Measurements from ENCODE around the gene TMEM217.

Gene TMEM217

DNA sequence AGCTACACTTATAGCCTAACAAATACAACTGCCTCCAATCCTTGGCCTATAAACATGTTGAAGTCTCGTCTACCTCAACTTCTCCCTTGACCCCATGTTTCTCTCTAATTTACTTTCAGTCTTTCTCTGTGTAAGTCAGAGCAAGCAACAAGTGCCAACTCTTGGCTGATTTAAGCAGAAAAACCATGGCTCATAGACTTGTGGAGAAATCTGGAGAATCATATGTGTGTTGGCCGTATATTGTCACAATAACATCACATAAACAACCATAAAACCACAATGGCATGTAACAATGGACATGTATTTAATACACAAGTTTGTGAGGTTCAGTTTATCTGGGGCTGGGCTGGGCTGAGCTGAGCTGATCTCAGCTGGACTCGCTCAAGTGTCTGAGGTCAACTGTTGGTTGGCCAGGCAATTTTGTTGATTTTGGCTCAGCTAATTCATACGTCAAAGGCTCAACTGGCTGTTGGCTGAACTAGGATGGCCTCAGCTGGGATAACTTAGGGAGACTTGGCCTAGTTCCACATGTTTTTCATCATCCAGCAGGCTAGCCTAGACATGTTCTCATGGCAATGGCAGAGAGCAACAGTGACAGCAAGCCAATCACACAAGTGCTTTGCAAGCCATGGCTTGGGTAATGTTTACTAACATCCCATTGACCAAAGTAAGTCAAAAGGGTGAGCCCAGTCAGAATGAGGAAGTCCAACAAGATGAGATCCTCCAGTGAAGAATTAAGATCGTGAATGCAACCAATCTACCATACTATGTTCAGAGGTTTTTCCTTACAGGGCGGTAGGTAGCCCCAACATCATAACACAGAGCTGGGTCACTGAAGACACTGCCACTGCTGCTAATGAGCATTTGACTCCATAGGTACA, 13.3 kb downstream of the TMEM217 start:
- DNase-seq (ENCODE audit: low read depth, low spot score), result peak; percentile 100

DNA sequence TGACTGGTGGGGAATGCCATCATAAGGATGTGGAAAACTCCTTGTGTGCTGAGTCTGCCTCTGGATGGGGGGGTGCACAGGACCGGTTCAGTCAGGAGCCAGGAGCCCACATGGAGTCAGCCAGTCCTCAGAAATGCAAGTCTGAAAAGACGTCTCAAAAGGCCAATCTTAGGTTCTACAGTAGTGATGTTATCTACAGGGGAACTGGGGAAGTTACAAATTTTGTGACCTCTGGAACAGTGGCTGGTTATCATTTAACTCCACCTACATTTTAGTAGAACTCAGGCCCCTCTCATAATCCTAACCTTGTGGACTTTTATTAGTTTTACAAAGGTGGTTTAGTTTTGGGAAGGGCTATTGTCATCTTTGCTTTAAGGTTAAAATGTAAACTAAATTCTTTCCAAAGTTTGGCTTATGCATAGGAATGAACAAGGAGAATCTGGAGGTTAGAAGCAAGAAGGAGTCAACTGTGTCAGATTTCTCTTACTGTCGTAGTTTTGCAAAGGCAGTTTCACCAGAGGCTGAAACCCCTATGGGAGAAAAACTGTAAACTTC, 14.1 kb downstream of the TMEM217 start:
- no peak for DNase-seq (ENCODE audit: low read depth, low spot score)

DNA sequence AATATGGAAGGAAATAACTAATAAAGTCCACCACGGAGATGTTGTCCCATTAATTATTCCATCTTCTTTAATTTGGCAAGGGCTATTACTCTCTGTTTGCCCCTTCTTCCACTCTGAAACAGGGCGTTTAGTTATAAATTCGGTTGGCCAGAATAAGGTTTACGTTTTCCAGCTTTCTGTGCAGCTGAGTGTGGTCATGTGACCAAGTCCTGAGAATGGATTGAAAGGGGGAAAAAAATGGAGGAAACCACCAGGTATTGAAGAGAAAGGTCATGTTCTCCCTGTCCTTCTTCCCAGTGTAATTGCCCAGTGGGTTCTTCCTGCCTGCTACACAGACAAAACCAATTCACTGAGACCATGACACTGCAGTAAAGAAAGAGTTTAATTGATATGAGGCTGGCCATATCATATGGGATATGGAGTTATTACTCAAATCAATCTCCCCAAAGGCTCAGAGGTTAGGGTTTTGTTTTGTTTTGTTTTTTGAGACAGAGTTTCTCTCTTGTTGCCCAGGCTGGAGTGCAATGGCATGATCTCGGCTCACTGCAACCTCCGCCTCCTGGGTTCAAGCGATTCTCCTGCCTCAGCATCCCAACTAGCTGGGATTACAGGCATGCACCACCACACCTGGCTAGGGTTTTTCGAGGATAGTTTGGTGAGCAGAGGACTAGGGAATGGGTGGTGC, 14.7 kb downstream of the TMEM217 start:
- DNase-seq (ENCODE audit: low read depth, low spot score), result no peak

DNA sequence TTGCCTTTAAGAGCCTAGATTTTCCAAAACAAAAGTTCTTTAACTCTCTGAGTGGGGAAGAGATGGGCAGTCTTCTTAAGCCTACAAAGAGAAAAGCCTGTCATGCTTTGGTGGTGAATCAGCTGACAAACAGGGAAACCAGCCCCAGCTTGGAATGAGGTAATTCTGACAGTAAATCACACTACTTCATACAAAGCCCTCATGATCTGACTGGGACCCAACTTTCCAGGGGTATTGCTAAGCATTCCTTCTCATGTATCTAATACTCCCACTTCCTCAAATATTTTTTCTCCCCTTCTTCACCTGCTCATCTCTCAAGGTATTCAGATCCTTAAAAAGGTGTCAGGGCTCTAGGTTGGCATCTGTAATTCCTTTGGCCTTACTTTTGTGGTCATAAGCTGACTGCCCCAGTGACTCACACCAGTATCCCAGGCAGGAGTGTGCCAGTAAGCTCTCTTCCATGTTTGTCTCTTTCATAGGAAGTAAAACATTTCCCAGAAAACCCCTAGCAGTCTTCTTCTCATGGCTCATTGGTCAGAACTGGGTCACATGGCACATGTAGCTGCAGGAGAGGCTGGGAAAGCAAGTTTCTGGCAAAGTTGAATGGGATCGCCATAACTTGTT, 15.4 kb downstream of the TMEM217 start:
- DNase-seq (ENCODE audit: low read depth, low spot score), result peak; percentile 66

DNA sequence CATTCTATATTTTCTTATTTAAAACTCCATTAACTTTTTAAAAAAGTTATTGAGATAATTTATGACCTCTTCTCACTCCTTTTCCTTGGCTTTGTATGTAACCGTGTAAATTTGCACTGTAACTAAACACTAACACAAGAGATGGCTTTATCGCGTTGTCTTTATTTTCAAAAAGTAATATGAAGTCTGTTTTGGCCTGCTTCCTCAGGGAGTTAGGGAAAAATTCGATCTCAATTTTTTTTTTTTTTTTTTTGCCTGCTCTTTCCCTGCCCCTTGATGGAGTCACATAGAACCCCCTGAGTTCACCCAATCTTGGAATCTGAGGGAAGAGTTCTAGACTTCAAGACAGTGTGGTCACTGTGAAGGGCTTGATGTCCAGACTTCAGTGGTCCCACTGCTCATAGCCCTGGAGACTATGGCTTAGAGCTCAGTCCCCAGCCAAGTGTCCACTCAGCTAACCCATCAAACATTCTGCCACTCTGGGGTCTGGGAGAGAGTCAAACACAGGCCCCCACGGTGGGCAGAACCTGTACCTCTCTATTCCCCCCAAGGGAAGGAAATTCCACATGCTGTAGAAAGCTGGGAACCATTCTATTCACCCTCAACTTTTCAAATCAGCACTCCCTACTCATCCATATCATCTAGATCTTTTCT, 16.0 kb downstream of the TMEM217 start:
- no peak for DNase-seq (ENCODE audit: low read depth, low spot score)

DNA sequence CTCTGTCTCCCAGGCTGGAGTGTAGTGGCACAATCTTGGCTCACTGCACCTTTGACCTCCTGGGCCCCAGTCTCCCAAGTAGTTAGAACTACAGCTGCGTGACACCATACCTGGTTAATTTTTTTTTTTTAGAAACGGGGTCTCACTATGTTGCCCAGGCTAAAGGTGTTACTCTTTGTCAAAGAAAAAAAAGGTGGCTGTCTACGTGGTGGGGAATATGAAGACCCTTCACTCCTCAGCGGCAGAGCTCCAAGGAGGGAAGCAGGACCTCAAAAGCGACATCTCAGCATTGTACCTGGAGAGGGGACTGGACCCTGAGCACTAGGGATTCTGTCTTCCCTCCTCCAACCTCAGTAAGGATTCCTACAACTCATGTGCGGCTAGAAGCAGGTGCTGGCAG, 16.8 kb downstream of the TMEM217 start:
- DNase-seq (ENCODE audit: low read depth, low spot score), result no peak

DNA sequence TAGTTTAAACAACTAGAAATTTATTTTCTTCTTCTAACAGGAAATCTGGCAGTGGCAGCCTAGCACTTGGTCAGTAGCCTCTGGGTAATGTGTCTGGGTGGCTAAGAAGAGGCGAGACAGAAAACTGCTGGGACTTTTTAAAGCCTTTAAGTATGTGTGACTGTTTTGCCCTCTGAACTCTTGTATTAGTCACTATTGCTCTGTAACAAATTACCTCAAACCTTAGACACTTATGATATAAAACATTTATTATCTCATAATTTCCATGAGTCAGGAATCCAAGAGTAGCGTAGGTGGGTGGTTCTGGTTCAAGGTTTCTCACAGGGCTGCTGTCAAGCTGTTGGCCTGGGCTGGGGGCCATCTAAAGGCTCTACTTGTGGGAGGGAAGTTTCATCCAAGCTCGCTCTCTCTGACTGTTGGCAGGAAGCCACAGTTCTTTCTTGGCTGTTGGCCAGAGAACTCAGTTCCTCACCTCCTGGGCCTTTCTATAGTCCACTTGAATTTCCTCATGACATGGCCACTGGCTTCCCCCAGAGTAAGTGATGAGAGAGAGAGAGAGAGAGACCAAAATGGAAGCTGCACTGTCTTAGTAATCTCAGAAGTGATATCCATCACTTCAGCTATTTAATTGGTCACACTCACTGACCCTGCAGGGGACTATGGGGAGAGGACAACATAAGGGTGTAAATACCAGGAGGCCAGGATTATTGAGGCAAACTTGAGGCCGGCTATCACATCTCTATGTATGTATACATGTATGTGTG, 17.8 kb downstream of the TMEM217 start:
- peak; percentile 89 for DNase-seq (ENCODE audit: low read depth, low spot score)

DNA sequence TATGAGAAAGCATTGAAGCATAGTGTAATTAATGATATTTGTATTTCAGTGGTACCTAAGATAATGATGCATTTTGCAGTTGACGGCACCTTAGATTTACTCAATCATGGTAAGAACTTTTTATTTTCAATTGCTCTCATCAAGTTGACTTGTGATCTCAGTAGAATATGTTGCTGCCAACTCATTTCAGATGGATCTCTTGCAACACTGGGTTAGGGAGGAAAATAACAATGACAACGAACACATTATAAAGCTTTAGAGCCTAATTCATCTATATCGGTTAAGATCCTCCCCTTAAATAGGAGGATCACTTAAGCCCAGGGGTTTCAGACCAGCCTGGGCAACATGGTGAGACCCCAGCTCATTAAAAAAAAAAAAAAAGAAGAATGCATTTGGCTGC, 18.4 kb downstream of the TMEM217 start:
- no peak for DNase-seq (ENCODE audit: low read depth, low spot score)

DNA sequence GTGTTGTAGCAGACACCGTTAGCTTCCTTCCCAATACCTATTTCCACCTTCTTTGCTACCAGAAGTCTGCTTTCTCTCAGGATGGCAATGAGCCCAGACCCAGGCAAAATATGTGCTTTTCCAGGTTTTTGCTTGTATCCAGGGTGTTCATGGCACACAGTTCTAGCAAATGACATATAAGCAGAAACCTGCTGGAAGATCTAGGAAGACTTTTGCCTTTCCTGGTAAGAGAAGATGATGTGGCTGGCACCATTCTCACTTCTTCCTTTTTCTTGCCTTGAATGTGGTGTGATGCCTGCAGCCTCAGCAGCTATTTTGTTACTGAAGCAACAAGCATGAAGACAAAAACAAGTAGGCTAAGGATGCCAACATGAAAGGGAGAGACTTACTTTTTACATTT, 19.6 kb downstream of the TMEM217 start:
- no peak for DNase-seq (ENCODE audit: low read depth, low spot score)

DNA sequence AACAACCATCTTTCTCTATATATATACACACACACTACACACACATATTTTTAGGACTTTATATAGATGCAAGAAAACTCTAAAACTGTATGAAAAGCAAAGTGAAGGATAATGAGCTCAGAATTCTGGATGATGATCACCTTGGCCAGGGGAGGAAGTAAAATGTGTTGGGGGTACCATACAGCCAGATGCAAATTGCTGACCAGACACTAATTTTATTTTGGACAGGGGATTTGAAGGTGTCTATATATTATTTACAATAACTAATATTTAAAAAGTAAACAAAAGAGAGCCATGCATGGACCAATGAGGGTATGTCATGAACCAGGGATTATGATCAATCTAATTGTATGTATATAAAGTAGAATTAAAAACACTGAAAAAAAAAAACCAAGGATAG, 20.2 kb downstream of the TMEM217 start:
- no peak for DNase-seq (ENCODE audit: low read depth, low spot score)

DNA sequence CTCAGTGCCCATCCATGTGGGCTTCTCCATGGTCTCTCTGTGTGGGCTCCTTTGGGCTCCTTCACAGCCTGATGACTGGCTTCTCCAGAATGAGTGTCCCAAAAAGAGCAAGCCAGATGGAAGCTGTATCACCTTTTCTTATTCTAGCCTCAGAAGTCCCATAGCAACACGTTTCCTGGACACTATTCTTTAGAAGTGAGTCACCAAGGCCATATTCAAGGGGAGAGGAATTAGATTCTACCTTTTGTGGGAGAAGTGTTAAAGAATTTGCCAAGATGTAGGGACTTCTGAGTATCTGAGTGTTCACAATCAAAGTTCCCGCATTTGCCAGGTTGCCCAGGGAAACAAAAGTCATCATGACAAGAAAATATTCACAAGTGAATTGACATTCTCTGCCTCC, 21.0 kb downstream of the TMEM217 start:
- DNase-seq (ENCODE audit: low read depth, low spot score), result no peak

DNA sequence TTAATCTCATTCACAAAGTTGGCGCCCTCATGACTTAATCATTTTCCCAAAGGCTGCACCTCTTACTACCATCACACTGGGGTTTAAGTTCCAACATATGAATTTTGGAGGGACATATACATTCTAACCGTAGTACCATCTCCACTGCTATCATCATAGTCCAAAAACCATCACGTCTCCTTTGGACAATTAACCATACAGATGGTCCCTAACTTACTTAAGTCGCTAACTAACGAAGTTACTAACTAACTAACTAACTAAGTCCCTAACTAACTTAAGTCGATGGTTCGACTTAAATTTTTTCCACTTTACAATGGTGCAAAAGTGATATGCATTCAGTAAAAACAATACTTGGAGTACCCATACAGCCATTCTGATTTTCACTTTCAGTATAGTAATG, 24.4 kb downstream of the TMEM217 start:
- DNase-seq (ENCODE audit: low read depth, low spot score), result no peak

DNA sequence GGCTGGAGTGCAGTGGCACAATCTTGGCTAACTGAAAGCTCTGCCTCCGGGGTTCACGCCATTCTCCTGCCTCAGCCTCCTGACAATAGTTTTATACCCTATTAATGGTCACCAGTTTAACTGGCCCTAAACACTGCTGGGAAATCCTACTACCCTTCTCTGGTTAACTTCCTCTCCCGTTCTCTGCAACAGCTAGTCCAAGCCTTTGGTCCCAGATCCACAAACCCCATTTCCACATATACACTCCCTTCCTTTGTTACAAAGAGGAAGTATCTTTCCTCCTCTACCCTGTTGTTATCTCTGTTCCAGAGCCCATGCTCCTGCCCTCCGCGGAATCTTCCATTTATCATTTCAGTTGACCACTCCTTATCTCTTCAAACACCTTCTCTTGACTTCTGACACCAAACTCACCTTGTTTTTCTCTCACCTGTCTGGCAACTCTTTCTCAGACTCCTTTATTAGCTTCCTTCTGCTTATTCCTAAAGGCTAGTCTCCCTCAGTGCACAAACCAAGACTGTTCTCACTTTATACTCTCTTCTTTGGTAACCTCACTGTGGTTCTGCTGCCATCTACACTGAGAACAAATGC, 25.4 kb downstream of the TMEM217 start:
- DNase-seq (ENCODE audit: low read depth, low spot score), result no peak

DNA sequence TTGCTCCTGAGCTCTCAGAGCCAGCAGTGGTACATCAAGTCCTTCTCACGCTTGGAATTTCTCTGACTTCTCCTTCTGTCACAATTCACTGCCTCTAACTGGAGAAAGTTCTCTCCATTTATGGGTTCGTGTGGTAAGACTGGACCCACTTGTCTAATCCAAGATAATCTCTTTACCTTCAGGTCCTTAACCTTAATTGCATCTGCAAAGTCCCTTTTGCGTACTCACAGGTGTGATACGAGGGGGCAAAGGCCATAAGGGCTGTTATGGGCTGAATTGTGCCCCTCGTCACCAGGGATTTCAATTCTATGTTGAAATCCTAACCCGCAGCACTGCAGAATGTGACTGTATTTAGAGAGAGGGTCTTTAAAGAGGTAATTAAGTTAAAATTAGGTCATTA, 27.8 kb downstream of the TMEM217 start:
- no peak for DNase-seq (ENCODE audit: low read depth, low spot score)

DNA sequence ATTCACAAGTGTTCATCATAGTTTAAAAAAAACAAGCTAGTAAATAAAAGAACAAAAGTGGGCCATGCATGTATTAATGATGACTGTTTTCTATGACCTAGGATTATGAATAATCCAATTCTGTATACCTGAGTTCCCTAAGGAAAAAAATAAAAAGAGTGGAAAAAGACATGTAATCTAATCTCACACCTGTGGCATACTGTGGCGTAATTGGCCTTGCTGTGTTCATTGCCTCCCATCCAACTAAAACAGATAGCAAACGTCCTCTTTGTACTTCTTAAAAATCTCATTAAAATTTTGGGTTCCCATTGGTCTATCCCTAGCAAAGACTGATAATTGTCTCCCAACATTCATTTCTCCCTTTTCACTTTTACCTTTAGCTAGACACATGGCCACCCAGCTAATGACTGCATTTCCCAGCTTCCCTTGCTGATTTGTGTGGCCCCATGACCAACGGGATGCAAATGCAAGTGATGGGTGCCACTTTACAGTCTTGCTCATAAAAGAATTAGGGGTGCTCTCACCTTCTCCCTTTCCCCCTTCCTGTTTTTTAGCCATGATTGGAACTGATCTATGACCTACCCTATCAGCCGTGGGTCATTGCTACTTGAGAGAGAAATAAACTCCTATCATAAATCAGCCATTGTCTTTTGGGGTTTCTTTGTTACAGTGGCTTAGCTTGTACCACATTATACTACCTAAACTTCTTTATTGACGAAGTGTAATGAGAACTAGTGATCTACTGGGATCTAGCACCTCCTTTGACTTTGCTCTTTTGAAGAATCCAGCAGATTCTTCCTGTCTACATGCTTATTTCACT, 32.4 kb downstream of the TMEM217 start:
- DNase-seq (ENCODE audit: low read depth, low spot score), result no peak

DNA sequence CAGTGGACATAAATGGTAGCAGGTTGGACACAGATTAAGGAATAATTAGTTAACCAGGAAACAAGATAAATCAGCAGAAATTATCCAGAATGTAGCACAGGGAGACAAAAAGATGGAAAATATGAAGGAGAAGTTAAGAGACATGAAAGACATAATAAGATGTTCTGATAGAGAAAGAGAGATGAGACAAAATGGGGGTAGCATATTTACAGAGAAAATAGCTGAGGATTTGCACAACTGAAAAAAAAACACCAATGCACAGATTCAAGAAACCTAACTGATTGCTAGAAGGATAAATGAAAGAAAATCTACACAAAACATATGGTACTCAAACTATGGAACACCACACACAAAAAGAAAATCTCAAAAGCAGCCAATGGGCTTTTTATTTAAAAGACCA, 35.0 kb downstream of the TMEM217 start:
- no peak for DNase-seq (ENCODE audit: low read depth, low spot score)

DNA sequence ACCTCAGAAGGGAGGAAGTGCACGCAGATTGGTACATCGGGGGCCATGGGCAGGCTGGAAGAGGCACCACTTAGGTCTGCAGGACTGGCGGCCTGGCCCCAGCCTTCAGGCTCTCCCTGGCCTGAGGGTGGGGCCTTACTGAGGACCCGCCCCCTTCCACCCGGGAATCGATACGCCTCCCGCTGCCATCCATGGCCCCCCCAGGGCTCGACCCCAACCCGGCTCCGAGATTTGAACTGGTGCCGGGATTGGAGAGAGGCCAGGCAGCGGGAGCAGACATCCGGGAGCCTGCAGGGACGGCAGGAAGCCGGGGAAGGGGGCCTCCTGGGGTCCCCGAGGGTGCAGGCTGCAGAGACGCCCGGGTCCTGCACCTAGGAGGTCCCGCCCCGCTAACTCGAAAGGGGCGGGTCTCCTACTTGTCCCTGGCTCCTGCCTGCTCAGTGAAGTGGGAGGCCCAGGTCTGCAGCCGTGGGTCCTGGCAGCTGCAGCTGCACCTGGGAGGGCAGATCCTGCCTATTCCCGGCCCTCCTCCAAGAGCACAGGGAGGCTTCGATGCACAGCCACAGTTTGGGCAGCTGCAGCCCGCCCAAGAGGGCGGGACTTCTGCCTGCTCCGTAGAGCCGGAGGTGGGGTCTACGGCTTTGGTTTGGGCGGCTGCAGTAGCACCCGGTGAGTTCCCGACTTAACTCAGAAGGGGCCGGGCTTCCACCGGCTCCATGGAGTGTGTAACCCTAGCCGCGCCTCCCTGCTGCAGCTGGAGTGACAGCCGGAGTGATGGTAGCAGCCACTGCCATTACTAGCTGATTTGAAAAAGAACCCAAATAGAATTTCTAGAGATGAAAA, 35.6 kb downstream of the TMEM217 start:
- DNase-seq (ENCODE audit: low read depth, low spot score), result peak; percentile 92

DNA sequence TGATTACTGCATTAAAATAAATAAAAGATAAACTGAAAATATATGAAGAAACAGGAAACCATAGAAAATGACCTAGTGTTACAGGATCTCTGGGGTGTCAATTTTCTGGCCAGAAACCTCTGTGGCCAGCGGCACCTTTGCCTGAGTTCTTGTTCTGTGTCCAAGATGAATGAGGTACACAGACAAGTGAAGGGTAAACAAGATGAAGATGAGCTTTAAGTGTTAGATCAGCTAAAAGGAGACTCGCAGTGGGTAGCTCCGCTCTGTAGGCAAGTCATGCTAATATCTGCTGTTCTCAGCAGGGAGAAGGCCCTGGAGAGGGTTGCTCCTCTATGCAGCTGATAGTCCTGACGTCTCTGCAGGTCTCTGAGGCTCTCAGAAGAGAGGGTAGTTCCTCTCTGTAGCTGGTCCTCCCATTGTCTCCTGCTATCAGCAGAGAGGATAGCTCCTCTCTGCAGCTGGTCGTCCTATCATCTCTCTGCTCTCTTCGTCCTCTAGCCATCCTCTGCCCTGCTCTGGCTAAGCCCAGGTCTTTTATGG, 36.3 kb downstream of the TMEM217 start:
- peak; percentile 63 for DNase-seq (ENCODE audit: low read depth, low spot score)

DNA sequence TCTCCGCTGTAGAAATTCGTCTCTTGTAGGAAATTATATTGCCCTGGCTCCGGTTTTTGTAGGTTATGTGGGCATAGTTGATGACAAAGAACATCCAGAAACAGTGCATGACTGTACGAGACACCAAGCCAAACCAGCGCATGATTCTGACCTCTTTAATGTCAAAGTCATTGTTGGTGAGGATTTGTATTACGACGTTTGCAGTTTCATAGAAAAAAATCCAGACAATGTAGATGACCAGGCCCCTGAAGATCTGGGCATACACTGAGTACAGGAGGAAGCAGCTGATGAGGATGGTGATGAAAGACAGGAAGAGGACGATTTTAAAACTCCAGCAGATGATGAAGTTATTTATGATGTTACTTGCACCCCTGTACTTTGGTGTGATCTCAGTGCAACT, 39.4 kb downstream of the TMEM217 start:
- DNase-seq (ENCODE audit: low read depth, low spot score), result no peak
